NCI-H524 (cell line): ENCODE results near the gene NRF1.

Experiments
- DNase-seq, 2 experiments: peaks; one replicate each; lab custom pipeline; 2025; lab: John Stamatoyannopoulos, UW

Gene NRF1

DNA sequence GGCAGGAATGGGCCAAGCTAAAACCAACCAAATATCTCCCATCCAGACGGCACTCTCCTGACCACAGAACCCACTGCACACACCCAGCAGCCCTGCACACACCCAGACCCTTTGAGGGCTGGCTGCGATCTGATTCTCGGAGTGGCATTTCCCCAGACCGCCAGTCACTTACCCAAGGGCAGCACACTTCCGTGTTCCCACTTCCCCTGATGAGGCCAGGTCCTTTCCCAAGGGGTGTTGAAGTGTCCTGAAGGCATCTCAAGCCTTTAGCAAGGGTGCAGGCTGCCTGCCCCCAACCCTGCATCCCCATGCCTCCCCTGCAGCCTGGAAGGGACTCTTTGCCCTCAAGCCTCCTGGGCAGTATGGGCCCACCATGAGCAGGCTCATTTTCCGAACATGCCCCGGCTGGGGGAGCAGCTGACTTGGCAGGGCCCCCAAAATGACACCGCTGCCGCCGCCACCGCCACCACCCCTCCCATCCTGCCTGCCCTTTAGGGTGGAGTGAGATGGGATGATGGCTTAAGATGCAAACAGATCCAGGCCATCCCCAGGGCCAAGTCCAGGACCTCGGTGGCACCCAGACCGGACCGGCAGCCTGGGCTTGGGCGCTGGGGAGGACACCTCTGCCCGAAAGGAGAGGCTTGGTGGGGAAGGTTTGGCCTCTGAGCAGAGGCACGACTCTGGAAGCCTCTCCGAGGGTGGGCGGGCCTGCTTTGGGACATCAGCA lies 159.8 kb downstream of the NRF1 start:
- DNase-seq: no peak

DNA sequence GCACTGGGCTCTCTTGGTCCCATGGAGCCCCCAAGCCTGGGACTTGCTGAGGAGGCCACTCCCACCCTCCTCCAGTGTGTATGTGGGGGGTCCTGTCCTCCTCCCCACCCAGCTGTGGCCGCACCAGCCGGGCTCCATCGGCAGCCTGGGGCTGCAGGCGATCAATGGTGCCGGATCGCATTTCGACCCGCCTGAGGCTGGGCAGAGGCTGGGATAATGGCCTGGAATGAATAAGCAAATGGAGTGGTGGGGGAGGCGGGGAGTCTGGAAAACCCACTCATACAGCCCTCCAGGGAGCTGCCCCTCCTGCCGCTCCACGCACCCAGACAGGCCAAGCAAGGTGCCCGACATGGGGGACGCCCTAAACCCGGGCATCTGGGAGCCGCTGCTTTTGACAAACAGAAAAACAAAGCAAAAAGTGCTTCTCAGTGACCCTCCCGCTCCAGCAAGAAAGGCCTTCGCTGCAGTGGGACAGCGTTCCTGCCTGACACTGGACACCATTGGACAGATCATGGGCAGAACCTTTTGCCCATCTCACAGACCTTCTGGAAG lies 160.5 kb downstream of the NRF1 start:
- DNase-seq: peak in 1 of 2 experiments; percentile 13

DNA sequence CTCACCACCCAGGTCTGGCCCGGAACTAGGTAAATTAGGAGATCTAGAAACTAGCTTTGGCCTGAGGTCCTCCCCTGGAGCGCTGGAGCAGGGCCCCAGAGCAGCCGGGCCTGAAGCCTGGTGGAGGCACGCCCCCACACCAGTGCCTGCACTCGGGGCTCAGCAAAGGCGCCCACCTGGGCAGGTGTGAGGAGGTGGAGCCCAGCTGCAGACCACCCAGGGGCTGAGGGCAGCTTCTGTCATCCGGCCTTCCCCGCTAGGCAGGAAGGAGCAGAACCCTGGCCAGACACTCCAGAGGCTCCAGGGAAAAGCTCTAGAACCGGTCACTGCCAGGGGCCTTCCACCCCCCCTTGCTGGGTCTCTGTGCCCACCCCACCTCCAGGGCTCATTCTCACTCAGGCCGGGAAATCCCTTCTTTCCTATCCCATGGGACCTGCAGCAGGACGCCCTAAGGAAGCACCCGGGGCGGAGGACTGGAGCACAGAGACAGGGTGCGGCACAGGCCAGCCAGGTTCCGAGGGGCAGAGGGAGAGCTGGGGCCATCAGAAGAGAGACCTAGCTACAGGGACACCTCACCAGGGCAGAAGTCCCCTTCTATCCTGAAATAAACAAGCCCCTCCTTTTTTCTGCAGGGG lies 161.2 kb downstream of the NRF1 start:
- DNase-seq: no peak

DNA sequence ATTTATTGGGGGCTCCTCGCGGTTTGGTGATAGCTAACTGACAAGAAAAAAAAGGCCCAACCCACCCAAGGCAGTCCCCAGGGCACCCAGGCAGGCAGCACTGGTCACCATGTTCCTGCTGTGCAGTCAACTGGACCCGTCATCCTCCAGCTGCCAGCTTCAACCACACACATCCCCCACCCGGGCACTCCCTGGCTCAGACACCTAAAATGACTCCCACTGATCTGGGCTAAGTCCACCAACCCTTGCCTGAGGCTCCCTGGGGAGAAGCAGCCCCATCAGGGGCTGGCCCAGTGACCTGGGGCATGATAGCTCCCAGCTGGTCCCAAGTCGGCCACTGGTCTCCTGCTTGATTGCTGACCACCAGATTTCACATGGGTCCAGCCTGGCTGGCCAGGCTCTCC lies 161.8 kb downstream of the NRF1 start:
- DNase-seq: peak in 1 of 2 experiments; percentile 42

DNA sequence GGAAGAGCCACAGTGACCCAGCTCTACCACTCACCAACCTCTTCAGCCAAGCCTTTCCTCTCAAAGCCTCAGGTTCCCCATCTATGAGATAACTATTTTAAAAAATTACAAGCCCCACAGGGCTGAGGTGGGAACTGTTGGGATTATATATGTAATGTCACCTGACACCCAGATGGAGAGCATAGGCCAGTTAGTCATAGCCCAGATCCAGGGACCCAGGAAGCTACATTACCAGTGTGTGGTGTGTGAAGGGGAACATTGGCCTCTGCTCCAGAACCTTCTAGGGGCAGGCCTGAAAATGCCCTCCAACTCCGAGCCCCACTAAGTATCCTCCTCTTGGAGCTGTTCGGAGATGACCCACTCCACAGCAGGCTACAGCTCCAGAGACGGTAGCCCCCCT lies 162.4 kb downstream of the NRF1 start:
- DNase-seq: peak; percentile 17 to 57

DNA sequence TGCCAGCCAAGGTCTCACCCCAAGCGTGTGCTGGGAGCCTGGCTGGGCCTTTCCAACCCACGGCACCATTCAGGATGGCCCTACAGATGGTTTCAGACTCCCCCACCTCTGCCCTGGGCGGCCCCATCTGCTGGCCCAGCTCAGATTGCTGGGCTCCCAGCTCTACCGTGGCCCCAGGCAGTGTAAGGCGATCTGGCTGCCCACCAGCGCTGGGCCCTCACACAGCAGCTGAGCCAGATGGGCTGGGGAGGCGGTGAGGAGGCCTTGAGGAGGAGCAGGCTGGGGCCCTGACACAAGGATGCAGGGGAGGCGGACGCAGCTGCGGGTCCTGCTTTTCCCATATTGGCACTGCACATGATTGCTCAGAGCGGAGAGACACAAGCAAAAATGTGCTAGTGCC lies 162.8 kb downstream of the NRF1 start:
- DNase-seq: peak; percentile 95 to 98

DNA sequence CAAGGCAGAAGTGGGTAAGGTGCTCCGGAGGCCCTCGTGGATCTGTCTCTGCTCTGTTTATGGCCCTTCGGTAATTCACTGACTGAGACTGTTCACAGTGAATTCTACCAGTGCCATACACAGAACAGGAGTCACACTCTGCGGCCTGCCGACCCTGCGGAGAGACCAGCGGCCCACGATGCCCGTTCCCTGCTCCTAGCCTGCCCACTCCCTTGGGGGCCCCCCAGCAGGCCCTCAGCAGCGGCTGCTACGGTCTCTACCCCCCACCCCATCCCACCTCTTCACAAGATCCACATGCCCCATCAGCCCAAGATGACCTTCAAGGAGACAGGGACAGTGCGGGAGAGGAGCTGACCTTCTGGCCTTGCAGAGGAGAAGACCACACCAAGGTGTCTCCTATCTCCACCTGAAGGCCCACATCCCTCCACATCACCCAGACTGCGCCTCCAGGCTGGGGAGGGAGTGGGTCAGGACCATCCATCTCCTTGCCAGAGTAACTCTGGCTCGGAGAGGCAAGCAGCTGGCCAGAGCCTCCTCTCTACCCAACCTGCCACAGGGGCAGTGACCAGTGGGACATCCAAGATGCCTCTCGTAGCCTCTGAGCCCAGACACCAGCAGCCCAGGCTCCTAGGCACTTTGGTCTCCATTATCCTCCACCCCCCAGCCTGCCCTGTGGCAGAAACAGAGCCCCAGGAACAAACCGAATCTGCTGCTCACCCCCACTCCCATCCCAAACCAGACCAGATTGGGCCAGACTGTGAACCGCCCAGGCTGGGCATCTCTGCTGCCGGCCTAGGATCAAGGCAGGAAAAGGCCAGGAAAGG lies 163.6 kb downstream of the NRF1 start:
- DNase-seq: no peak

DNA sequence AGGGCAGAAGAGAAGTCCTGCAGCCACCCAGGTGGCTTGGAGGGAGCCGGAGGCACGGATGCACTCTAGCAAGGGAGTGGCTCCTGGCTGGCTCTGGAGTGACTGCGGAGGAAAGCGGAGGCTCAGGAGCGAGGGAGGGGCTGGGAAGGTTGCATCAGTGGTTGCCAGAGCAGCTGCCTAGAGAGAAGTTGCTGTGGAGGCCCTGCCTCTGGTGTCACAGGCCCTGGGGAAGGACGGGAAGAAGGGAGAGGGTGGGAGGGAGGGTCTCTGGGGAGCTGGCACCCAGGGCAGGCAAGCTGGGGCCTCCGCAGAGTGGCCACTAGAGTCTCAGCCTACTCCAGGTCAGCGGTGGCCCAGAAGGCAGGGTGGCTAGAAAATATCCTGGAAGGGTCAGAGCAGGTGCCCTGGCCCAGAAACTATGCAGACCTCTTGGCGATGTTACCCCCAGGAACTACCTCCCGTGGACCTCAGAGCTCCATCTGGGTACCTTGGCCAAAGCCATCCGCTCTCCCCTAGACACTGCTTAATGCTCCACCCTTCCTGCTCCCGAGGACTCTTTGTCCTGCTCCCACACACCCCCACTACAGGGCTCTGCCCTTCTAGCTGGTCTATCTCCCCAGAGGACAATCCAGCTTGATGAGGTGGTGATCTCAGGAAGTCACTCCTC lies 164.3 kb downstream of the NRF1 start:
- peak in 1 of 2 experiments; percentile 13 for DNase-seq

DNA sequence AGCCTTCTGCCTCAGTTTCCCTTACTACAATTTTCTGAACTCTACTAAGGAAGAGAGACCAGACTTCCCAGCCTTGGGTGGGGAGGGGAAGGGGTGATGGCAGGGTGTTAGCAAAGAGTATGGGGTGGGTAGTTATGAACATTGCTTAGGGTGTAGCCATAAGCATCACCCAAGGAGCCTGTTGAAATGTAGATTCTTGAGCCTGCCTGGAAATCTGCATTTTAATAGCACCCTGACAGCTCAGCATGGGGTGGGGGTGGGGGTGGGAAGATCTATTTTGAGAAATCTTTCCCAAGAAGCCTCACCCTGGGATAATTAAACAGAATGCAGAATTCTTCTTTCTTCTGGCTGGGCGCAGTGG lies 164.8 kb downstream of the NRF1 start:
- DNase-seq: no peak

DNA sequence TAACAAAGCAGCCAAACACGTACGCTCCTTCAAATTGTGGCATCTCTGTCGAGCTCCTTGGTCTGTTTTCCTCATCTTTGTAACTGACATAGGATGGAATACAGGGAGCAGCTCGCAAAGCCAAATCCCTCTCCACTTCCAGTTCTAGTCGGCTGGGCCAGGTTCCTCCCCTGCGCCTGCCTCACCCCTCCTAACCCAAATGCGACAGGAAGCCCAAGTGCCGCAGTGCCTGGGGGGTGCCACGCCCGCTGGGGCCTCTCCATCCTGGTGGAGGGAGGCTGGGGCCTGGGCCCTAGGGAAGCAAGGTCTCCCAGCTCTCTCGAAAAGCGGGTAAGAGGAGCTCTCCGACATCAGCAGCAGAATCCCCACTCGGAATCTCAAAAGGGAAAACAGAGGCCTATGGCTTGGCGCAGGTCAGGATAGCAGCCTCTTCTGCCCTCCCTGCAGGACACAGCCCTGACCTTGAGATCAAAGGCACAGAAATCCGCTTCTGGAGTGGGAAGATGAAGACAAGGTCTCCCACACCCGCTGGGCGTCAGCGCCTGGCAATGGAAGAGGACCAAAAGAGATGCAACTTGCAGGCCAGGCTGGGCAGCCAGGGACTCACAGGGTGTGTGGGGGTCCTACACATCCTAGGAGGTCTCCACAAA lies 165.8 kb downstream of the NRF1 start:
- no peak for DNase-seq

DNA sequence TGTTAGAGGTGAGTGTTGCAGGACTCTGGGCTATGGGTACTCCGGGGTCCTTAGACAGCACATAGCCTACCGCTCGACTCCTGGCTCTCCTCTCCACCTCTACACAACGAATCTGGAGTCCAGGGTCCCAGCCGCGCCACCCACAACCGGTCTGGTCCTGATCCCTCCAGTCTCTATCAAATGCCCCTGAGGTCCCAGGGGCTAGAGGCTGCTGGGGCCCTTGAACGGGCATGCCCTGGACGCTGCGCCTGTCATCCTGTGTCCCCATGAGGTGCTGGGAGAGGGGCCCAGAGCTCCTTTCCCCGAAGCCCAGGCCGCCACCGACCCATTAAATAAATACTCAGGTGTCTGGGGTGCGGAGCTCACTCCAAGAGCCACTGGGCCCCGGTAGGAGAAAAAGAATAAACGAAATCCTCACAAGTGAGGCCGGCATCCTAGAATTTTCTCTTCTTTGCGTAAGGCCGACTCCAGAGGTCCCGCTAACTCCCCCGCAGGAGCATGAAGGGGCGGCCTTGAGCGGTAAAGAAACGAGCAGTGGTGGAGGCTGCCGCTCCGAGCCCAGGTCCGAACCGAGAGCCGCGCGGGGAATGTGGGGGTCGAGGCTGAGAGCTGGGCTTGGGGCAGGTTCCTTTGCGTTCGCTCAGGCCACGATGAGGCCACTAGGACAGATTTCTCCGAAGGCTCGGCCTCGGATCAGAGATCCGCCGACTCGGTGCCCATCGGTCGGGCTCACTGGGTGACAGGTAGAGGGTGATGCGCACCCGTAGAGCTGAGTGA lies 166.7 kb downstream of the NRF1 start:
- DNase-seq: no peak

DNA sequence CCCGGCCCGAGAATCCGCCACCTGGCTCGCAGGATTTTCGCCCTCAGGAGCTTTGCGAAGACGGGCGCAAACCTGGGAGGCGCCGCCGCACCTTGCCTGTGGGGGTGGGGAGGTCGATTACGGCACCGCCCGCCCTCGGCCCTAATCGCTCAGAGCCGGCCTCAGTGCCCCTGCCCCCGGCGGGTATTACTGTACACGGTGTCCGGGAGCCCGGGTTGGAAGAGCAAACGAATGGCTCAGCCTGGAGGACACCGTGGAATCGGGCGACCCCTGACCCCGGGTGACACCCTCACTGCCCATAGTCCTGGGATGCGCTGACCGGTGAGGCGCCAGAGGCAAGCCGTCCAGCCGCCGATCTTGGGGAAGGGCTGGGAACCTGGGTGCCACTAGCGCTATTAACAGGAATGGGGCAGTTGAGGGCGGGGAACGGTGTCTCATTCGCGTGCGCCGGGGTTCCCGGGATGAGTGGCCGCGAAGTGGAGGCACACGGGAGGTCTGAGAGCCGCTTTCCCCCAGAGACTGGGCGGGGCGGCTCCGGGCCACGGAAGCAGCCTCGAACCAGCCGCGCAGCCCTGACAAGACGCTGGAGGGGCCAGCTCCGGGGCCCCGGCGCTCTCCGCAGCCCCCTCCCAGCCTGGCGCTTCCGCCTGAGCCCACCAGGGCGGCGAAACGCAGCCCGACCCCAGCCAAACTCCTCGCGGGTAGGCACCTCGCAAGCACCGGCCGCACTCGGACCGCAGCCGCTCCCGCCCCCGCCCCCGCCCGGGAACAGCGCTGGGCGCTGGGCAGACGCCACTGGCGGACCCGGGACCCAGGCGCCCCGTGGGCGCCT lies 167.5 kb downstream of the NRF1 start:
- no peak for DNase-seq

DNA sequence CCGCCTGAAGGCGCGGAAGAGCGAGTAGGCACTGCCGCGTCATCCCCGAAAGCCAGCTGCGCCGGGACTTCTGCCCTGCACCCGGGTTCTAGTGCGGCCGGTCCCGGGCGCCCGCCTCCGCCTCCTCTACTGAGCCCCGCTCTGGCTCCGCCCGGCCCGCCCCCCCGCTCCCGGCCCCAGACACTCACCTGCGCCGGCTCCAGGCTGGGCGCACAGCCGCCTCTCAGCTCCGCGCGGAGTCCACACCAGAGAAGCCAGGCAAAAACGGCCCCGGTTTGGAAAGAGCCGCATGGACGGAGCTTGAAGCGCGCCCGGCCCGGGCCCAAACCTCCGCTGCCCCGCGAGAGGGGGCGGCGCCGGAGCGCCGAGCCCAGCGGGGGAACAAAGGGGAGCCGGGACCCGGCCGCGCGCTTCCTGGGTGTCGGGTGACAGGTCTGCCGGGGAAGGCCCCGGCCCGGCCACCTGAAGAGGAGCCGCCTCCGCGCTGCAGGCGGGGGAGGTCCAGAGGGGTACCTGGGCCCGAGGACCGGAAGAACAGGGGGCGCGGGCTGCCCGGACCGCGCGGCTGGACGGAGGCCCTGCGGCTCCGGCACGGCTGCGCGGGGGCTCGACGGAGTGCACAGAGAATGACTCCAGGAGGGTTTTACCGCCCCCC lies 168.2 kb downstream of the NRF1 start:
- DNase-seq: peak in 1 of 2 experiments; percentile 58

DNA sequence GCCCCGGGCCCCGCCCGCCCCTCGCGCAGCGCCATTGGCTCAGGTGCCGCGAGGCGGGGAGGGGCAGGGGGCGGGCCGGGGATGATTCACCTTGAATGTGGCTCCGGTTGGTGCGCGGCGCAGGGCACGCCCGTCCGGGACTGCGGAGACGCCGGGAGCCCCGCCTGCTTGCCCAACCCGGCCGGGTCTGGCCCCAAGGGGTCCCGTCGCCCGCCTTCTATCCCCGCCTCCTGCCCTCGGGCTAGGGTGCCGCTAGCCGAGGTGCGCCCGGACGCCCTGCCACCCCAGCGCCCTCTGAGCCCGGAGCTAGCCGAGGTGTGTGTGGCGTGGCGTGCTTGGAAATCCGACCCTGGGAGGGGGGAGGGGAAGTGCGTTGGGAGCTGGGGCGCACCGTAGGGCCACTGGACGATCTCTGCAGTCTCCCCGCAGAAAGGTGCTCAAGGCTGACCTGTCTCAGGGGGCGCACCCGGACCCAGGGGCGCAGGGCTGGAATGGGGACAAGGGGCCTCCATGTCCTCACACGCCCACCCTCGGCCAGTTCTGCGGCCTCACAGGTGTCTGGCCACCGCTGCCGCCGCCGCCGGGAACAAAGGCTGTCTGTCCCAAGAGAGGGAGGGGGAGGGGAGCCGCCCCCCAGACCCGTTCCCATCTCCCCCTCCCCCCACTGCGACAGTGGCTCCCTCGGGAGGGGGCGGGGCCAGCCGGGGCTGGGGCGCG lies 168.9 kb downstream of the NRF1 start:
- DNase-seq: peak; percentile 71 to 85

DNA sequence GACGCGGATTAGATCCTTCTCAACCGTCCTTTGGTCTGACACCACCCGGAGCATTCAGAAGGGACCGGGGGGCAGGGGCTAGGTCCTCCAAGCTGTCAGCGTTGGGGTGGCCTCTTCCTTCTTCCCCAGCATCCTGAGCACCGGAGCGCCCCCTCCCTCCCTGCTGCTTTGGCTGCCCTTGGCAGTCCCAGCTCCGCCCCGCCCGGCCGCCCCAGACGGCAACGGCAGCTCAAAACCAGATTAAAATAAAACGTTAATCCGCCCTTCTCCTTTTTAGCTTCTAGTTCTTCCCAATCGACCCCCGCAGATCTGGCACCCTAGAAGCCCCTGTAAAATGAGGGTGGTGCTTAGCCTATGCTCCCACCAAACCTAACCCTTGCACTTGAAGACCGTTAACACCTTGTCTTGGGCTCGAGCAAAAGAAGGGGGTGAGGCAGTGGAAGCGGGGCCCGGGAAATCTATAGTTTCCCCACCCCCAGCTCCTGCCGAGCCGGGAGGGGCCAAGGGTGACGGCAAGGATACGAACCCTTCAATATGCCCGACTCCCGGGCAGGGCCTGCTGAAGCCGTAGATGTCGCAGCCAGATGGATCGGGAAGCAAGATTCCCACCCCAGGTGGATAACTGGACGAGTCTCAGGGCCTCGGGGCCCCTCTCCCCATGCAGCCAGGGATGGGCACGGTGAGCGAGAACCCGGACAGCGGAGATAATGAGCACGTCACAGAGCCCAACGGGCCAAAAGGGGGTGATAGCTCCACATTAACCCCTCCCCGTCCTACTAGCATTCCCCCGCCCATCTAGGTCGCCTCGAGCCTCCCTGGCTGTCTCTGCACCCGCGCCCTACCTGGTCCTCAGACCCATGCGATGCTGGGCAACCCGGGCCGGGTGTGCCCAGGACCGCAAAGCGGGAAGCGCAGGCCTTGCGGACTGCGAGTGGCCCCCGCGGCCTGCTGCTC lies 169.7 kb downstream of the NRF1 start:
- peak; percentile 58 to 67 for DNase-seq

DNA sequence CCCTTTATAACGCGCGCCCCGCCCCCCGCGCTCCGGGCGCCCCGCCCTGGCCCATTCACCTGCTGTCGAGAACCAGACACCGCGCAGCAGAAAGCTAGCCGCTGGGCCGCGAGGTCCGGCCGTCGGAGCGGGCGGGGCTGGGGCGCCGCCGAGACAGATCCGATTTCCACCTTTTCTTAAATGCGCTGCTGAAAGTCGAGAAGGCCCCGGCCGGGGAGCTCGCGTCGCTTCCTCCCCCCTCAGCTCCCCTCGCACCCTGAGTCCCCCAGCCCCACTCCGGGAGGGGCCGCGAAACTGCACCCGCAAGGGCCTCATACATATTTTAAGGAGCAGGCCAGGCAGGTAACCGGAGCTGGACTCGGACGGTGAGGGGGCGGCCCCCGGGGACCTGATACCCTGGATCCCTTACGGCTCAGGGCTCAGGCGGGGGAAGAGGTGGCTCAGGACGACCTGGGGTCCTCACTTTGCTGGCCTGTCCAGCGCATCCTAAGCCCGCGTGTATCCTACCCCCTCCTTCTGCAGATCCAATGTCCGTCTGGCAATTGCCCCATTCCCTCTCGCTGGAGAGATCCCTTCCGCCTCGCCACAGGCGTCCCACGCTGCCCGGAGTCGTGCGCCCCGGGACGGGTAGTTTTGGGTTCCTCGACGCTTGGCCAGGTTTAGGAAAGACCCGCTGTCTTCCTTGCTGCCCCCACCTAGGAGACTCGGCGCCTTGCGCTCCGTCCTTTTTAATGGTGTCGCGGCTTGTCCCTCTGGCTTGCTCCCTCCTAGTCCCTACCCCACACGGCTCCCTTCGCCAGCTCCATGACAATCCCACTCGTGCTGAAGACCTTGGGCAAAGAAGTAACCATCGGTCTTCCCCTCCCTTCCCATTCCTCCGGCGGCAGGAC lies 170.7 kb downstream of the NRF1 start:
- peak; percentile 58 to 63 for DNase-seq
